Karpas-422 (cell line): ENCODE measurements around the gene NMNAT2. TPM values are rescaled to one million over a fixed set of nuclear protein-coding genes. Genes with fewer than 3 reads are reported as not detected.

Source experiments
- DNase-seq: peaks from one replicate; pipeline ENCODE4 v3.0.0-alpha.2; 2015
- H2AFZ ChIP-seq: fragments of 200-600 bp; sonication (generic); 2 replicates; pipeline ENCODE4 v1.6.1; 2014; ENCODE audit warnings: antibody characterized with exemption, low read length, mixed read lengths
- H3K27ac ChIP-seq: fragments of 200-600 bp; sonication (generic); 2 replicates; pipeline ENCODE4 v1.5.1; 2014; ENCODE audit warnings: mild to moderate bottlenecking, low read length, moderate library complexity
- H3K27me3 ChIP-seq: fragments of 200-600 bp; sonication (generic); 2 replicates; pipeline ENCODE4 v1.6.1; 2014; ENCODE audit warnings: low read length, mixed read lengths
- H3K36me3 ChIP-seq: fragments of 200-600 bp; sonication (generic); 2 replicates; pipeline ENCODE4 v1.6.1; 2014; ENCODE audit warnings: low read length, mixed read lengths; ENCODE audit not compliant: insufficient read depth
- H3K4me1 ChIP-seq: fragments of 200-600 bp; sonication (generic); 2 replicates; pipeline ENCODE4 v1.6.1; 2014; ENCODE audit warnings: mild to moderate bottlenecking, low read length, mixed read lengths
- H3K4me2 ChIP-seq: fragments of 200-600 bp; sonication (generic); 2 replicates; pipeline ENCODE4 v1.6.1; 2014; ENCODE audit warnings: low read length, low read depth, mild to moderate bottlenecking; ENCODE audit not compliant: poor library complexity, severe bottlenecking
- H3K4me3 ChIP-seq: fragments of 200-600 bp; sonication (generic); 2 replicates; pipeline ENCODE4 v1.5.1; 2014; ENCODE audit warnings: mild to moderate bottlenecking, antibody characterized with exemption, low read length, mixed read lengths
- H3K79me2 ChIP-seq: fragments of 200-600 bp; sonication (generic); 2 replicates; pipeline ENCODE4 v1.6.1; 2014; ENCODE audit warnings: mild to moderate bottlenecking, low read length, mixed read lengths
- H3K9ac ChIP-seq: fragments of 200-600 bp; sonication (generic); 2 replicates; pipeline ENCODE4 v1.6.0; 2014; ENCODE audit warnings: low read length
- H3K9me2 ChIP-seq: fragments of 200-600 bp; sonication (generic), shearing (Covaris generic); replicated peaks from 2 replicates; pipeline ENCODE4 v1.6.0; 2014; ENCODE audit warnings: mild to moderate bottlenecking, low read length, moderate library complexity; ENCODE audit not compliant: insufficient read depth
- H3K9me3 ChIP-seq: fragments of 300-700, 200-600 bp; sonication (generic); 2 replicates; pipeline ENCODE4 v1.6.1; 2014; ENCODE audit warnings: low read length, mixed read lengths
- H4K20me1 ChIP-seq: fragments of 200-600 bp; sonication (generic); 2 replicates; pipeline ENCODE4 v1.6.1; 2014; ENCODE audit warnings: mild to moderate bottlenecking, antibody characterized with exemption, low read length, low read depth; ENCODE audit not compliant: insufficient read depth
- total RNA-seq: library from RNA; depleted of rRNA; stranded (reverse); fragments of >200 nt; shearing (Covaris generic); gene quantifications from 2 replicates; pipeline ENCODE4 v1.2.3, GENCODE V29; 2014; ENCODE audit warnings: low replicate concordance; rRNA removed

The NMNAT2 gene
- total RNA-seq: not detected in 2 replicates

DNA sequence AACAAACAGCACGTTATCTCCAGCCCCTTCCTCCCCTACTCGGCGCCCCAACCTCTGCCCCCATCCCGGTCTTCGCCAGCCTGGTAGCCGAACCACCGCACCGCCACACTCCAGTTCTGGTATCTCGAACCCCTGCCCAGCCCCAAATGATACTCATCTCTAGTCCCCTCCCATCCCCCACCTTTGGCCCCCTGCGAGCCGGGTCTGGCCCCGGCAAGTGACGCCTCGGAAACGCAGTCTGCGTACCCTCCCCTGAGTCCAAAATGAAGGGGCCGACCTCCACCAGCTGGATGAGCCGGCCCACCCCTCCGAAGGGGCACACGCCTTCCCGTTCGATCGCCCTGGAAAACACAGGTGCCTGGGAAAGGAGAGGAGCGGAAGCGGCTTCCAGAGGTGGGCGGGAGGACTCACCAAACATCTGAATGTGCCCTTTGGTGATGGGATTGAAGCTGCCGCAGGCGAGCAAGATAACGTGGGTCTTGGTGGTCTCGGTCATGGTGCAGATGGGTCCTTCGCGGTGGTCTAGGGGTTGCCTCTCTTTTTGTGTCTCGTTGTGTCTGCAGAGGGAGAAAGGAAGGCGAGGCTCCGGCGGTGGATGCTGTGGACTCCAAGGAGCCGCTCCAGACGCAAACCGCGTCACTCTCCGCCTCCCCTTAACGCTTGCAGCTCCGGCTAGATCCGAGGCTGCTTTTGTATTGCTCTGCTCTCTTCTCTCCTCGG is at the start of gene NMNAT2:
Gene NMNAT2 (minus strand): TSS at position 609 of the 720 bp plus-strand sequence. CDS start 113 bp downstream, at position 496.
- H3K9me3 ChIP-seq: no peaks in the 10 kb centered on the region
- no peak within 1 kb of the TSS for H3K27ac ChIP-seq
- no peaks in the 10 kb centered on the region for H3K4me1 ChIP-seq
- DNase-seq: no peak
- no peaks in the 10 kb centered on the region for H3K36me3 ChIP-seq
- no peaks in the 10 kb centered on the region for H4K20me1 ChIP-seq
- no peaks in the 10 kb centered on the region for H3K79me2 ChIP-seq
- no peak within 1 kb of the TSS for H3K4me2 ChIP-seq
- H2AFZ ChIP-seq: no peak within 1 kb of the TSS
- no peaks in the 10 kb centered on the region for H3K27me3 ChIP-seq
- H3K9ac ChIP-seq: no peak within 1 kb of the TSS
- no peak within 1 kb of the TSS for H3K4me3 ChIP-seq
- no peaks in the 10 kb centered on the region for H3K9me2 ChIP-seq

DNA sequence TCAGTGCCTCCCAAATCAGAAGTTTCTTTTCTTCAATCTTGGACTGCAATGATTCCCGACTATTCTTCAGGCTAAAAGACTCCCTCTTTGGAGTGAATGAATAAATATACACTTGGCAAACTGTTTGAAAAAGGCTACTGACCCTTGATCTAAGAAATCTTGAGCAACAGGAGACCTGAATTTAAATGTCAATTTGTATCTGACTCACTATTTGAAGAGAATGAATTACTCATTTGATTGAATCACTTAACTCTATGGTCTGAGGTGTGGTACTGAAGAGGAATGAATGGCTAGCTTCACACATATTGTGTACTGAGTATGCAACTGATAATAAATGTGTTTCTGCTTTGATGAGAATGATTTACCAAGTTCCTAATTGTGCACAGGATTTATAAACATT is 49.5 kb upstream of the NMNAT2 start:
- H2AFZ ChIP-seq: no peak overlapping the region
- no peaks in the 10 kb centered on the region for H3K27me3 ChIP-seq
- no peaks in the 10 kb centered on the region for H3K9me2 ChIP-seq
- peaks cover 4% of the 10 kb centered on the region for H3K79me2 ChIP-seq
- H3K4me3 ChIP-seq: no peak overlapping the region
- no peak overlapping the region for H3K4me2 ChIP-seq
- peaks cover 21% of the 10 kb centered on the region for H3K4me1 ChIP-seq
- no peak overlapping the region for H3K27ac ChIP-seq
- no peak for DNase-seq
- H4K20me1 ChIP-seq: no peaks in the 10 kb centered on the region
- H3K9me3 ChIP-seq: no peaks in the 10 kb centered on the region
- H3K36me3 ChIP-seq: no peaks in the 10 kb centered on the region
- H3K9ac ChIP-seq: no peak overlapping the region

DNA sequence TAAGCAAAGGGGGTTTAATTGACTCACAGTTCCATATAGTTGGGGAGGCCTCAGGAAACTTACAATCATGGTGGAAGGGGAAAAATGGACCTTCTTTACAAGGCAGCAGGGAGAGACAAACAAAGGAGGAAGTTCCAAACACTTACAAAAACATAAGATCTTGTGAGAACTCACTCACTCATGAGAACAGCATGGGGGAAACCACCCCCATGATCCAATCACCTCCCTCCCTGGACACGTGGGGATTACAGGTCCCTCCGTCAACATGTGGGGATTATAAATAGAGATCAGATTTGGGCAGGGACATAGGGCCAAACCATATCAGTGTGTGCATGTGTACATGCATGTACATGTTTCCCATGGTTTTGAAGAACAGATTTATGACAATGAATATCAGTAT is 48.6 kb upstream of the NMNAT2 start:
- Histone ChIP-seq H3K9ac (no peak overlapping the region), H3K9me2 (no peaks in the 10 kb centered on the region), H3K79me2 (no peaks in the 10 kb centered on the region), H3K4me2 (no peak overlapping the region), H2AFZ (no peak overlapping the region), H3K27ac (no peak overlapping the region), H3K27me3 (no peaks in the 10 kb centered on the region), H3K36me3 (no peaks in the 10 kb centered on the region), H3K4me1 (peaks cover 21% of the 10 kb centered on the region), H3K4me3 (no peak overlapping the region), H4K20me1 (no peaks in the 10 kb centered on the region), H3K9me3 (no peaks in the 10 kb centered on the region)
- DNase-seq: no peak

DNA sequence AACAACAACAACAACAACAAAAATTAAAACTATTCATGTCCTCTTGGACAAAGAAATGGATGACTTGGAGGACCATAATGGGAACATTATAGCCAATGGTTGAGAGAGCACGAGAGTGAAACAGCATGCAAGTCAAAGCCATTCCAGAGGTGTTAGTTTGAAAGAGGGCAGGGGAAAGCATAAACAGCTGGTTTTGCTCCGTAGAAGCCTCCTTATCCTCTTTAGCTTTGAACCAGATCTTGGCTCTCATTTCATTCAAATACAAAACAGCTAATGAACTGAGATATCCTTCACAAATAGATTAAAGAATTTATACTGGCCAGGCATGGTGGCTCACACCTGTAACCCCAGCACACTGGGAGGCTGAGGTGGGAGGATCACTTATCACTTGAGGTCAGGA is 45.4 kb upstream of the NMNAT2 start:
- Histone ChIP-seq H3K4me1 (no peaks in the 10 kb centered on the region), H3K9me2 (no peaks in the 10 kb centered on the region), H3K79me2 (no peaks in the 10 kb centered on the region), H3K27me3 (no peaks in the 10 kb centered on the region), H3K36me3 (no peaks in the 10 kb centered on the region), H3K27ac (no peak overlapping the region), H2AFZ (no peak overlapping the region), H3K4me2 (no peak overlapping the region), H3K4me3 (no peak overlapping the region), H3K9ac (no peak overlapping the region), H4K20me1 (no peaks in the 10 kb centered on the region), H3K9me3 (no peaks in the 10 kb centered on the region)
- DNase-seq: no peak

DNA sequence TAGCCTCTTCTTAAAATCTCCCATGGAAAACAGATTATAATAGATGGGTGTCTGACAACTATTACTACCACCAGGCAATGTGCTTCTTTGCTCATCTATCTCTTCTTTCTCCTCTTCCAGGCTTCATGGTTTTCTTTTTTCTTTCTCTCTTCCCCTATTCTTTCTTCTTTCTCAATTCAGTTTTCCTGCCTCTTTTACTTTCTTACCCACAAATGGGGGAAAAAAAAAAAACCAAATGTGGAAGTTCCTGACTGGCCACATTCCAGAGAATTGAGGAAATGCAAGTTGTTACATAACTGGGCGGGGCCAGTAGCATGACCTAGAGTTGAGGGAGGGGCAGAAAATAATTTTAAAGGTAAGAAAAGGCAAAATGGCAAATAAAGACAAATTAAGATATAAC is 43.2 kb upstream of the NMNAT2 start:
- Histone ChIP-seq H3K27me3 (no peaks in the 10 kb centered on the region), H3K4me3 (no peak overlapping the region), H3K9me3 (no peaks in the 10 kb centered on the region), H4K20me1 (no peaks in the 10 kb centered on the region), H2AFZ (no peak overlapping the region), H3K79me2 (no peaks in the 10 kb centered on the region), H3K9me2 (no peaks in the 10 kb centered on the region), H3K36me3 (no peaks in the 10 kb centered on the region), H3K4me1 (no peaks in the 10 kb centered on the region), H3K9ac (no peak overlapping the region), H3K4me2 (no peak overlapping the region), H3K27ac (no peak overlapping the region)
- DNase-seq: no peak

DNA sequence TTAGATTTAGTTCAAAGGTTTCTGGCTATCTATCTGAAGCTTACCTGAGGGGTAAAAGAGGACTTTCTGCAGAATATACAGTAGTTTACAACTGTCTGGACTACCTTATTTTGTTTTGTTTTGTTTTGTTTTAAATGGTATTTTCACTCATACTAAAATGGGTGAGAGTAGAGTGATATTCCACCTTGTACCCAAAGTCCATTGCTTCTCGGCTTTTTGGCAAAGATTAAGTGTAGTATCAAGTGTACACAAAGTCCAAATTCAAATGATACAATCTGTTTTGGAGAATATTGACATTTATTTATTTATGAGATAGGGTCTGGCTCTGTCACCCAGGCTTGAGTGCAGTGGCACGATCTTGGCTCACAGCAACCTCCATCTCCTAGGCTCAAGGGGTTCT is 42.4 kb upstream of the NMNAT2 start:
- Histone ChIP-seq H3K9me3 (no peaks in the 10 kb centered on the region), H4K20me1 (no peaks in the 10 kb centered on the region), H3K79me2 (no peaks in the 10 kb centered on the region), H3K27ac (no peak overlapping the region), H3K36me3 (no peaks in the 10 kb centered on the region), H3K4me2 (no peak overlapping the region), H3K27me3 (no peaks in the 10 kb centered on the region), H3K4me3 (no peak overlapping the region), H3K9me2 (no peaks in the 10 kb centered on the region), H3K9ac (no peak overlapping the region), H3K4me1 (no peaks in the 10 kb centered on the region), H2AFZ (no peak overlapping the region)
- DNase-seq: no peak

DNA sequence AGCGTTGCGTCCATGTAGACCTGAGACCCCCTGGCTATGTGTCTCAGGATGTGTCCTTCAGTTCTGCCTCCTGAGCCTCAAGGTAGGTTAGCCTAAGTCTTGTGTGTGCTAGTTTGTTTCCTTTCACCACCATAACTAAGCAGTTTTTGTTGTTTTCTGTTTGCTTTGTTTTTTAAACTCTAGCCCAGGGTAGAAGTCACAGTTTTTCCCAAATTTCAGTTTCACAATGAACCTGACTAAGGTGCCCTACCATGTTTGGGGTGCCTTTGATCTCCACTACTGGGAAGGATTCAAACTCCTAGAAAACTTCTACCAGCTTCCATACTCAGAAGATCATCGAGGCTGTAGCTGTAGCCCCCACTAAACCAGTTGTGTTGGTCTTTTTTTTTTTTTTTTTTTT is 39.3 kb upstream of the NMNAT2 start:
- H3K9me2 ChIP-seq: no peaks in the 10 kb centered on the region
- no peaks in the 10 kb centered on the region for H3K4me1 ChIP-seq
- no peak overlapping the region for H3K4me2 ChIP-seq
- H2AFZ ChIP-seq: no peak overlapping the region
- no peaks in the 10 kb centered on the region for H3K36me3 ChIP-seq
- no peak for DNase-seq
- no peaks in the 10 kb centered on the region for H4K20me1 ChIP-seq
- H3K9ac ChIP-seq: no peak overlapping the region
- no peaks in the 10 kb centered on the region for H3K27me3 ChIP-seq
- H3K79me2 ChIP-seq: no peaks in the 10 kb centered on the region
- H3K27ac ChIP-seq: no peak overlapping the region
- H3K9me3 ChIP-seq: no peaks in the 10 kb centered on the region
- H3K4me3 ChIP-seq: no peak overlapping the region

DNA sequence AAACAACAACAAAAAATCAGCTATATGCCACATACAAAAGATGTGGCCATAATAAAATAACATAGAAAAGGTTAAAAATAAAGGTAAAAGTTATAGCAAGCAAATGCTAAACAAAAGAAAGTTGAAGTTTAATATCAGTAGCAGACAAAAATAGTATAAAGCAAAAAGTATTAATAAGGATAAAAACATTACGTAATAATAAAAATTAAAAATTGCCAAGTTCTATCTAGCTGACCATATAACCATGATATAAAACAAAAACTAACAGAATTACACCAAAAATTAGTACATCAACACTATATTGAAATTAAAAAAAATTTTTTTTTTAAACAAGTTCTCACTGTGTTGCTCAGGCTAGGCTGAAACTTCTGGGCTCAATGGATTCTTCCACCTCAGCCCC is 38.6 kb upstream of the NMNAT2 start:
- no peaks in the 10 kb centered on the region for H3K9me2 ChIP-seq
- no peak overlapping the region for H3K4me2 ChIP-seq
- H3K36me3 ChIP-seq: no peaks in the 10 kb centered on the region
- no peaks in the 10 kb centered on the region for H3K79me2 ChIP-seq
- no peak overlapping the region for H3K9ac ChIP-seq
- no peak overlapping the region for H2AFZ ChIP-seq
- no peaks in the 10 kb centered on the region for H3K4me1 ChIP-seq
- no peak for DNase-seq
- no peaks in the 10 kb centered on the region for H4K20me1 ChIP-seq
- no peaks in the 10 kb centered on the region for H3K9me3 ChIP-seq
- no peaks in the 10 kb centered on the region for H3K27me3 ChIP-seq
- H3K4me3 ChIP-seq: no peak overlapping the region
- H3K27ac ChIP-seq: no peak overlapping the region
